Vagina (tissue), 2 donors: ENCODE data around the gene OSTF1.

Source experiments
- POLR2A ChIP-seq, 2 donors: fragments of 450-650 bp; IDR thresholded peaks; one replicate each; pipeline ENCODE4 v1.6.1; 2017; ENCODE audit warnings: antibody characterized with exemption in 2 of 2, mild to moderate bottlenecking in 2 of 2, moderate library complexity in 2 of 2
- TF ChIP-seq, protein P1 (sequence below), 3 experiments: fragments of 450-650 bp in 2 of 3; fragments of 200-600 bp in 1 of 3; sonication (generic) in 1 of 3; IDR thresholded peaks; one replicate each; pipeline ENCODE4 v1.5.1; 2017 to 2019; ENCODE audit warnings: antibody characterized with exemption in 3 of 3, mild to moderate bottlenecking in 2 of 3, moderate library complexity in 2 of 3

DNA sequence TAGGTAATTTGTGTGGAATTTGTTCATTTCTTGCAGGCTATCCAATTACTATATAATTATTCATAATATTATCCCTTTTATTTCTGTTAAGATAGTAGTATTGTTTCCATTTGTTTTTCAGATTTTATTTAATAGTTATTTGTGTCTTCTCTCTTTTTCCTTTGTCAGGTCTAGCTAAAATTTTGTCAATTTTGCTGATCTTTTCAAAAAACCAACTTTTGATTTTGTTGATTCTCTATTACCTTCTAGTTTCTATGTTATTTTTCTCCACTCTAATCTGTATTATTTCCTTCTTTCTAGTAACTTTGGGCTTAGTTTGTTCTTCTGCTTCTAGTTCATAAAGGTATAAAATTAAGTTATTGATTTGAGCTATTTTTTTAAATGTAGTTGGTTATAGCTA, 76.3 kb downstream of the OSTF1 start:
- TF ChIP-seq, protein P1, sequence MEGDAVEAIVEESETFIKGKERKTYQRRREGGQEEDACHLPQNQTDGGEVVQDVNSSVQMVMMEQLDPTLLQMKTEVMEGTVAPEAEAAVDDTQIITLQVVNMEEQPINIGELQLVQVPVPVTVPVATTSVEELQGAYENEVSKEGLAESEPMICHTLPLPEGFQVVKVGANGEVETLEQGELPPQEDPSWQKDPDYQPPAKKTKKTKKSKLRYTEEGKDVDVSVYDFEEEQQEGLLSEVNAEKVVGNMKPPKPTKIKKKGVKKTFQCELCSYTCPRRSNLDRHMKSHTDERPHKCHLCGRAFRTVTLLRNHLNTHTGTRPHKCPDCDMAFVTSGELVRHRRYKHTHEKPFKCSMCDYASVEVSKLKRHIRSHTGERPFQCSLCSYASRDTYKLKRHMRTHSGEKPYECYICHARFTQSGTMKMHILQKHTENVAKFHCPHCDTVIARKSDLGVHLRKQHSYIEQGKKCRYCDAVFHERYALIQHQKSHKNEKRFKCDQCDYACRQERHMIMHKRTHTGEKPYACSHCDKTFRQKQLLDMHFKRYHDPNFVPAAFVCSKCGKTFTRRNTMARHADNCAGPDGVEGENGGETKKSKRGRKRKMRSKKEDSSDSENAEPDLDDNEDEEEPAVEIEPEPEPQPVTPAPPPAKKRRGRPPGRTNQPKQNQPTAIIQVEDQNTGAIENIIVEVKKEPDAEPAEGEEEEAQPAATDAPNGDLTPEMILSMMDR (IDR thresholded peaks at IDR 0.05) = no peak
- no peak for TF ChIP-seq POLR2A (IDR thresholded peaks at IDR 0.05)
